GM18858 (cell line): ENCODE data around the gene TICAM2.
A peak's percentile ranks its signal among the peaks of the same experiment; 100 is the strongest.

Experiments
- ATAC-seq: cut with Tn5 transposase; IDR thresholded peaks from one replicate; pipeline ENCODE4 v1.9.1; 2021; ENCODE audit not compliant: unreplicated experiment

Gene TICAM2

DNA sequence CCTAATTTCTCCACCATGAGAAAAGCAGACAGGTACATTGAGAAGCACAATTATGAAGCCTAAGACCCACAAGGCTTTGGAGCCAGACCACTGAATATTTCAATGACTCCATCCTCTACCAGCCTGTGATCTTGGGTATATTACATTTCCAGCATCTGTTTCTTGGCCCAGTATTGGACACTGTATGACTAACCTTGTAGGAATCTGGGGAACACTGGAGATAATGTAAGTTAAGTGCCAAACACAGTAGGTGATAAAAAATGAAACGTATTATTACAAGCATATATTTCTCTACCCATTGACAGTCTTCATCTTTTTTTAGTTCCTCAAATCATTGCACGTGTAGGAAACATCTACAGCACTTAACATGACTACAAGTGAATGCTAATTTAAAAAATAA is 29.1 kb downstream of the TICAM2 start:
- ATAC-seq = no peak

DNA sequence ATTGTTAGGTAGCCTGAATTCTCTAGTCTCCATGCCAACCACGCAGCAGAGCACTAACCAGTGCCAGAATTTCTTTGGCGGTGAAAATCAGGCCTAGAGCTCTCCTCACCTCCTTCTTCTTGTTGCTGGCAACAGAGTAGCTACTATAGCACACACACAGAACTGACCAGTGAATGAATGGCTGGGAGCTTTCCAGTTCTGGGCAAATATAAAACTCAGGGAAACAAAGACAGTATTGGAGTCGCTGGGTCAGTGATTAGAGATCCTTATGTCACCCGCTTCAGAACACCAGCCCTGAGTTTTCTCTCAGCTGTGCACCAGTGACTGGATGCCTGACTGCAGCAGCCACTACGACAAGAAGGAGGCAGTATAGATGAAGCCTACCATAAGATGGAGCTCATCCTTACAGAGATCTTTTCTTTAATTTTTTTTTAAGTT is 30.8 kb downstream of the TICAM2 start:
- no peak for ATAC-seq

DNA sequence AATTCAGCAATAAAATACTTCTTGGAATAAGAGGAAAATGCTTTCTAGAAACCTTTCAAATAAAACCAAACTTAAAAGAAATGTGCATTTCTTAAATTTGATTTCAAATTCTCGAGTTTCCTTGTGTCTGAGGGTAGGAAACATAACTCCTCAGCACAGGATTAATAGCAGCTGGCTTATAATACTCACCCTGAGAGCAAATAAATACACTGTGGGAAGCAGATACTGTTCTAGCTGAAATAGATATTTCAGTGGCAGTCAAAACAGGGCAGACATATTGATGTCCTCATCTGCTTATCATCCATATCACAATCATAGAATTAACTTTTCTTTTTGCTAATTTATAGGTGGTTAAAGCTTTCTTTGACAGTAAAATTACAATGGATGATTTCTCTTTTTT is 33.6 kb downstream of the TICAM2 start:
- no peak for ATAC-seq

DNA sequence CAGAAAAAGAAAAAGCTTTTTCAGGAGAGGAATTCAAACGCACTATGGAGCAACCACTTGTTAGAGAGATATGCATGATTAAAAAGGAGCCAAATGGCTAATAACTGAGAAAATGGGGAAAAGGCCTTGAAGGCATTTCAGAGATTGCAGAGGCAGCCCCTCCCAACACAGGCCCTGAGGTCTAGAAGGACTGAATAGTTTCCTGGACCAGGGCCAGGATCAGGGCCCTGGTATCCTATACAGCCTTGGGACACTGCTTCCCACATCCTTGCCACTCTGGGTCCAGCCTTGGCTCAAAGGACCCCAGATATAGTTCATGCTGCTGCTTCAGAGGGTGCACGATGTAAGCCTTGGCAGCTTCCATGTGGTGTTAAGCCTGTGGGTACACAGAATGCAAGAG is 37.0 kb downstream of the TICAM2 start:
- no peak for ATAC-seq

DNA sequence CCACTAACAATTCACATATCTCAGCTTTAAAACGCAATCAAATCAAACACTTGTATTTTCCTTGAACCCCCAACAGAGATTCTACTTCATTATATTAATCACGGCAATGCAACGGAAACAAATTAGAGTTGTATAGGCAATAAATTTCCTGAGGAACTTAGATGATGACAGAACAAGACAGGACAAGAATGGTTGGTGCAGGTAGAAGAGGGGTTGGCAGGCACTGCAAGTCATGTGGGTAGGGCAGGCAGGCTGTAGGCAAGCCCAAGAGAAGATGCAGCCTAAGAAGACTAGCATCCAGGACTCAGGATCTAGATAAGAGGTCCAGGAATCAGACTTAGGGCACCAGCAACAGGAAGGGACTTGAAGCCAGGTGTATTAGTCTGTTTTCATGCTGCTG is 41.1 kb downstream of the TICAM2 start:
- ATAC-seq = no peak

DNA sequence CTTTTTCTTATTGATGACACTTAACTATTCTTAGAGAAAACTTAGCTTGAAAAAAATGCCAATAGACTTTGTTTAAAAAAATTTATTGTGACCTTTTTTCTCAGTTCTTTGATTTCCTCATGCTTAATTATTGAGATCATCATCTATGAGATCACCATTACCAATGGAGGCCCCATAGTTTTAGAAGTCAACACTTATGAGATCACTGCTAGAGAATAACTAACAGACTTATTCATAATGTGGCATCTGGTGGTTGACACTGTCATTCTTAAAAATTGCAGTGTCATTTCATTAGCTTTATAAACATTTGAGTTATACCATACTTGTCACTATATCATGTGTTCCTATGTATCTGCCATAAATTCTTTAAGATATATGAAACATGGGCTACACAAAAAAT is 42.8 kb downstream of the TICAM2 start:
- no peak for ATAC-seq

DNA sequence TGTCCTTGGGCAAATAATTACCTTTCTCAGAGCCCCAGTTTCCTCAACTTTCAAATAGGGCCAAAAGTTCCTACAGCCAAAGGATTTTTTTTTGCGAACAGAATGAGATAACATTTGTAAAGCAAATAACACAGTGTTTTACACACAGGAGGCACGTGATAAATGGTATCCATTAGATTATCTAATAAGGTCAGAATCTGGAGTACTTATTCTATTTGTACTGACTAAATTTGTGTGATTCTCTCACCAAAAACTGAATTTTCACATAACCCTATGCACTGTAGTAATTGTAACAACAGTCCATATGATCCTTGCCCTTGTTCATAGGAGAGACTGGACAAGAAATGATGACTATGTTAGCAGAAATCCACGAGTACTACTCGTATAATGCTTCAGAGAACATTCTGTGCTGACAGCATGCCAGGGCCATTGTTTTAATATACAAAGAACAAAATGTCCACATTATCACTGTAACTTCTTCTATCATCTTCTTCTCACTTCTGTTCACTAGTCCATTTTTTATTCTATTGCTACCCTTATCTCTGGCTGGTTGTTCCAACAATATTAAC is 43.8 kb downstream of the TICAM2 start:
- ATAC-seq = no peak

DNA sequence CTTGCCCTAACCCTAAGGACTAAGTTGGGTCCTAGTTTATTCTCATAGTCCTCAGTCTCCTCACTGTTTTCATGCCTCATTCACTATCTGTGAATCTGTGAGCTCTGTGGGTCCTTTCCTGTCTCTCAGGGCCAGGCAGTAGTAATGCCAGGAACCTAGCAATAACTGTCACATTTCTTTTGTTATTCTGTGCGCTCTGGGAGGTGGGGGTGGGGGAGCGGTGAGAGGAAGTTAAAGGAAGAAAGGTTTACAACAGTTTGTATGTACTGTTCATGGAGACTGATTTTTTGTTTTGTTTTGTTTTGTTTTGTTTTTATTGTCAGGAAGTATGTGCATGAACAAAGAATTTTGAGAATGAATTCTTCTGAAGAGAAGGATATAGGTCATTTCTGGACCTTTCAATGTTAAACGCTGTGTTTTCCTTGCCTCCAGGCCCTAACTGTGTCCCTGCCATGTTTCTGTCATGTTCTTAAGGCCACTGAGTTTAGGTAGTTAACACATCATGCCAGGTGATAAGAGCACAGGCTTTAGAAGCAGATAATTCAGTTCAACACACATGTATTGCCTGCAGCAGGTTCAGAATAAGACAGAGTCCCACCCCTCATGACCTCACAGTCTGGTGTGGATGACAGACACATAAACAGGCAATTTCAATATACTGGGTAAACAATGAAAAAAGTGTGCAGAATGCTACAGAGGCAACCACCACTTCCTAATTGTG is 44.5 kb downstream of the TICAM2 start:
- no peak for ATAC-seq

DNA sequence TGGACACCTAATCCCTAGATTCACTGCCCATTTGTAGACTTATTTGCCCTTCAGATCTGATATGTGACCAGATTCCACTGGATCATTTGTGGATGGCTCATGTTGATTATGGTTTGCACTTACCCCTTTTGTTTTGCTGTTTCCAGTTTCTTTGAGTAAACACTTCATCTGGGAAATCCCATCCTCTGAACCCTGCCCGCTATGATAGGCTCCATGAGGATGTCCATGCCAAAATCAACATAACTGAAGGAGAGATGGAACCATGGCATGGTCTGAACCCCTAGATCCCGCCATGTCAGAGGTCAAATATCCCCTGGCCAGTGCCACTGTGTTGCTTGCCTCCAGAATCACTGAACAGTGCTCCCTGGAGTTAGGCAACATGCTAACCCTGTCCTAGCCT is 46.0 kb downstream of the TICAM2 start:
- no peak for ATAC-seq

DNA sequence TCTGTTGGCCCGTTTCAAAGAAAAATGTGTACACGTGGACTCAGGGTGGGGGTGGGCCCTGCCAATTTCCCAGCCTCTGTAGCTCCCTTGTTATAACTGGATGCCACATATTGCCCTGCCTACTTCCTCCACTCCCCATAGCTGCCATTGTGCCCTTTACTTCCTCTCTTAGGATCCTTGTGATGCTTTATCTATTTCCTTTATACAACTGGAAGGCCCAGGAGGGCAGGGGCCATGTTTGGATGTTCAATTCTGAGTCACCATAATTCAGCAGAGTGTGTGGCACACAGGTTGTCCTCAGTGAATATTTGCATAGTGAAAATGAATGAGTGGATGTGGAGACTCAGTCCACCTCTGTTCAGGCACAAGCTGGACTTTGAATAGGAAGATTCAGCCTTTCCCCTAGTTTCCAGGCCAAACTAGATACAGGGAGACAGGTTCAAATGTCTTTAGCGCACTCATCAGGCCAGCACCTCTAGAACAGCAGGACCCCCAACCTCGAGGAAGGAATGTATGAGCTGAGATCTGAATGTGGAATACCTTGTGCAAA is 47.1 kb downstream of the TICAM2 start:
- ATAC-seq = no peak

DNA sequence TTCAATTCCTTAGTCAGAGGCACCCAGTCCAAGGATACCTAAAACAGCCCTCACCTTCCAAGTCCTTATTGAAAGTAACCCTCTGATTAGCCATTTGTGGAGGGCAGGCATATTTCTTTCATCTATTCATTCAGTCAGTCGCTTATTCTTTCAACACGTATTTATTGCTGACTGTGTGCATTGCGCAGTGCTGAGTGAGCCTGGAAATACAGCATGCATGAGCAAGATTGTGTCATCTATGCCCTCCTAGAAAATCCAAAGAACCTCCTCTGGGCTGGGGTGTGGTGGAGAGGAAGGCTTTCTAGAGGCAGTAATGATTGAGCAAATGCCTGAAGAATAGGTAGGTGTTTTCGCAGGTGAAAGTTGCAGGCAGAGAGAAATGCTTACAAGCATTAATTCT is 49.2 kb downstream of the TICAM2 start:
- ATAC-seq = no peak

DNA sequence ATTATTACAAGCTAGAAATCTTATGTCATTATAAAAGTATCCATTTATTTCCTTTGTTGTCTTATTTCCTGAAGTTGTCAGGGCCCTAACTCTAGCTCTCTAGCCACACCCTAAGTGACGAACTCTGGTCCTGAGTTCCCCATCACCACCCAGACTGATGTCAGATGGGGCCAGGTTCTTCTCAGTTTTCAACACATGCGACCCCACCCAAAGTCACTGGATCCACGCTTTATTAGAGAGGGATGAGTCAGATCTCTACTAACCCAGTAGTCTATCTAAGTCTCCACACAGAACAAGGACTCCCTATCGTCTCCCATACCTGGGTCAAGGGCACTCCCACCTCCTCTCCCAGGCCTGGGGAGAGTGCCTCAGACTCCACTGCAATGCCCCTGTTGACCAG is 50.9 kb downstream of the TICAM2 start:
- no peak for ATAC-seq

DNA sequence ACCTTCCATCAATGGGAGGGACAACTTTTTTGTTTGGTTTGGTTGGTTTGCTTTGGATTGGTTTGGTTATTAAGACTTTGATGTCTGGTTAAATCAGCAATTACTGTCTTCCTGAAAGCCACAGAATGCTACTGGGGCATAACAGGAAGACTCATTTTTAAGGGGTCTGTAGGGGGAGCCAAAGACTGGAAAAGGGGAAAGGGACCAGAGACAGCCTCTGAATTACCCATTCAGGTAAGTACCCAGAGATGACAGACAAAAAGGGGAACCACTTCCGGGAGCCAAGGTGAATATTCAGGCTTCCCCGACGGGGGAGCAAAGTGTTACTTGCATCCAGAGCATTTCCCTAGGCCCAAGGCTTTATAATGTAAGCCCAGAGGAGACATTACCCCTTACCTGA is 53.1 kb downstream of the TICAM2 start:
- no peak for ATAC-seq

DNA sequence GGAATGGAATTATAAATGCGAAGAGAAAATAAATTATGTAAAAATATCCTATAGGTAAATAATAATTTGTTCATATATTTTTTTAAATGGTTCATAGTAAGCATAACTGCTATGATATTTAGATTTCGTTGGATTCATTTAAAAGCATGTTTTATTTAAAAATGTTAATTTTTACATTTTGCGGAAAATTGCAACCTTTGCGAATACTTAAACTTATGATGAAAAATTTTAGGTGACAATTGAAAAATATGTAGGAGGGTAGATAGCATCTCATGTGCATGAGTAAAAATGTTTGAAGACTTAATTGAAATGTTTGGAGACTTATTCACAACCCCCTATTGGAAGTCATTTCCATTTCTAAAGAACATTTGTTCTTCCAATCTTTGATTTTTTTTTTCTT is 53.6 kb downstream of the TICAM2 start:
- ATAC-seq = no peak

DNA sequence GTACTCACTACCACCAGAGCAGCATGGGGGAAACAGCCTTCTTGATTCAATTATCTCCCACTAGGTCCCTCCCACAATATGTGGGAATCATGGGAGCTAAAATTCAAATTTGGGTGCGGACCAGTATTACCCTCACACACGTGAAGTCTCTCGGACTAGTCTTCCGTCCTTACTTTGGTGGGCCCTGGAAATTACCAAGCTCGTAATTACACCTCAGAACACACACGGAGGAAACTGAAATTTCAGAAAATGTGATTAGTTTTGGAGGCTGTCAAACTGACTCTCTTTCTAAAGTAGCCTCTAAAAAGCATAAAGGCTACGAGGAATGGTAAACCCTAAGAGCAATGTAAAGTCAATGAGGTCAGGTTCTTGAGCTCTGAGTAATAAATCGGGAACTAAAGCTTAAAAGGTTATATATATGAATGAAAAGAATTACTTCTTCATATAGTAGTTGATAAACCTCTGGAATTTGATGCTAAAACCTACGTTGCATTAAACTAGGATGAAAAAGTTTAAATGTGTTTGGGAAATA is 56.9 kb downstream of the TICAM2 start:
- no peak for ATAC-seq

DNA sequence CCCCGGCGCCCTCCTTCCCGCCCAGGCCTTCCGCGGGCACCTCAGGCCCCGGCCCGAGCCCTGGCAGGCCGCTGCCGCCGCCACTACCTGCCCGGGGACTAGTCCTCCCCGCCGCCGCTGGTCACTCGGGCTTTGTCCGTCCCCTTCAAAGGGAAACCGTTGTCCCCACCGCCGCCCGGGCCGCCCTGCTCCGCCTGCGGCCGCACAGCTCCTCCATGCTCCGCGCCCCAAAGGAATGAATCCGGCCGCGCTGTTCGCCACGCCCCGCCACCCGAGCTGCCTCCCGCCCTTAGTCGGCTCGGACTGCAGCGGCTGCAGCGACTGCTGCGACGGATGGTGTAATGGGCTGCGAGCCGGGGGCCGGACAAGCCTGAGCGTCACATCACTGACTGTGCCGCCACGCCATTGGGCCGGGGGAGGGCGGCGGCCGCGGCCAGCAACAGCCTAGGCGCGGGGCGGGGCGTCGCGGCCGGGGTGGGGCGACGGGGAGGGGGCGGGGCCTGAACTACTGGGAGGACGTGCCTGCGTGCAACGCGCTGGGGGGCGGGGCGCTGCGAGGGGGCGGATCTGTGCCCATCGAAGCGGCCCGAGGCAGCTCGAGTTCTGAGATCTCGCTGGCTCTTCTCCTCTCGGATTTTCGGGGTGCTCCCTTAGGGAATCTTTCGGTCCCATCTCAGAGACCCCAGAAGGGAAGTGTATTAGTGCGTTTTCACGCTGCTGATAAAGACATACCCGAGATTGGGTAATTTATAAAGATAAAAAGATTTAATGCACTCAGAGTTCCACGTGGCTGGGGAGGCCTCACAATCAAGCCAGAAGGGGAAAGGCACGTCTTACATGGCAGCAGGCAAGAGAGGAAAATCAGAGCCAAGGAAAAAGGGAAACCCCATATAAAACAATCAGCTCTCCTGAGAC is 57.6 kb downstream of the TICAM2 start, which contains the start of gene FEM1C:
Gene FEM1C, minus strand, starts transcription at position 340 of the 915 bp plus-strand sequence. CDS start 1,282 bp downstream, outside the sequence.
- peak; percentile 94 for ATAC-seq

DNA sequence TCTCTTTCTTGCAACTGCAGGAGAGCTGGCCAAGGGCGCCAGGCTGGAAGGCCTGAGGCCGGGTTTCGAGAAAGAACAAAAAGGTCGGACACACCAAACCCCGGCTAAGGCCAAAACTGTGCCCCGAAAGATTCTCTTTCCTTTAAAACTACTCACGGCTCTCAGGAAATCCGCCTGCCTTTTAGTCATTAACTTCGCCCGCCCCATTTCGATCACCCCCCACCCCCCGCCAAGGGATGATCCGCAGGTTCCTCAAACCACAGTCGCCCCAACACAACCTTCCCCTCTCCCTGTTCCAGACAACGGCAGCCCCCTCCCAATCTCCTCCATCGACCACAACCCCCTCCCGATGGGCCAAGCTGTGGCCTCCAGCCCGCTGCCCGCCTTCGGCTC is 58.2 kb downstream of the TICAM2 start:
- ATAC-seq = no peak

DNA sequence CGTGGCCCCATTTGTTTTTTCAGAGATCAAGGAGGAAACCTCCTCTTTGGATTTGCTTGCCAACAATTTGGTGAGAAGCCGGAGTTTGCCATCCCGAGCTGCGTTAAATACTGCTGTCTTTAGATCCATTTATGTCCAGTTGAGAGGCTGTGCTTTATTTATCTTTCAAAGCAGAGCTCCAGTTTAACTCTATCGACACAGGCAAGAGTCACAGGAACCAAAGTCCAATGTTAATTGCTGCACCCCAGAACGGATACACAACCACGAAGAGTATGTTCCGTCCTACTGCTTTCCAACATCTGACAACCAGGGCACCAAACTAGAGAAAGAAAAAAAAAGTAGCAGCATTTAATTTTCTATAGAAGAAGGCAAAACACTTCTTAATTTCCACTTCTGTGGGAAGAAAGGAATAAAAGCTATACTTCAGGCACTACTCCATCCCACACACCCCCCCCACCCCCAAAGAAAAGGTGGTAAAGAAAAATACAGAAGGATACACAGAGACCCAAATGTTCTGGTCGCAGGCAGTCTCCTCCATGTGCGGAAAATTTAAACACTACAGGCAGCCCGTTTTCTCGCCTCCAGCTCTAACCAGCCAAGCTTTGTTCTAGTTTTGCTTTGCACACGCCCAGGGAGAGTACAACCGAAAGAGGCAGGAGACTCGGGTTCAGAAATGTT is 58.8 kb downstream of the TICAM2 start:
- ATAC-seq = peak; percentile 28

DNA sequence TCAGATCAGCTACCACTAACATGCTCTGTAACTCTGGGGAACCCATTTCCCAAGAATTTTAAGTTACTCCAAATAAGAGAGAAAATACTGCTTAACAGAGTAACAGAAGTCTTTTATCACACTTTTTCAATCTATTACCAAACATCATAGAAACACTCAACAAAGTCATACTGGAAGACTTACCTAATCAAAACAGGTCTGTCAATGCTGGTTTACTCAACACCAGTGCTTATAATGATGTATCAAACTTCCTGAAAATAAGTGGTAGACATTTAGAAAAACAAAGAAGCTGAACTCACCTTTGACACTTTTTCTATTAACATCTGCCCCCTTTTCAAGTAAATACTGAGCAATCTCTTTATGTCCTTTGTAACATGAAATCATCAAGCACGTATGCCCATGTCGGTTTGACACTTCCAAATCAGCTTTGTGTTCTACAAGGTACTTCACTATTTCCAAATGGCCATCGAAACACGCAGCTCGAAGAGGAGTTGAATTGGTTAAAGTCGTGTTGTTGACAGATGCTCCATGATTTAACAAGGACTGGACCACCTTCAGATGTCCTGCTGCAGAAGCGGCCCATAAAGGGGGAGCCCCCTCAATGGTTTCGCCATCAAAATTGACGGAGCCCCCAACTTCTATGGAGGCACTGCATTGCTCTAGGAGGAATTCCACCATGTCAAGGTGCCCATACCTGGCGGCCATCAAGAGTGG is 59.5 kb downstream of the TICAM2 start:
- ATAC-seq = no peak

DNA sequence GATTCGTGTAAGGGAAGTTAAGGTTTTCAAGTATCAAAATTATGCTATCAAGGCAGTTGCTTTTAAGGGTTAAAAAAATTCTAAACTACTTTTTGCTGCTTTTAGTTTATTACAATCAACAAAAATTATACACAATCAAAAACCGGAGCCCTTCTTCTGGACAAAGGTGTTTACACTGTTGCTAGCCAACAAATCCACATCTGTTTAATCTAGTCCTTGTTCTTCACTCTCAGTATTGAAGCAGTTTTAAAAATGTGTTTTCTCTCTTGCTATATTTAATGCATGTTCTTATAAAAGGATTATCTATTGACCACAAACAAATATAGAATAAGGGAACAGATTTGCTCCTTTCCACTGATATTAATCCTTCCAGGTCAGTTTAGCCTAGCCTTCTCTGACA is 60.2 kb downstream of the TICAM2 start:
- no peak for ATAC-seq
